Effector memory CD4-positive, alpha-beta T cell (primary cell): ENCODE results near the gene RNF2.

ENCODE experiments used
- DNase-seq, 3 donors: peaks; one replicate each; pipeline ENCODE4 v3.0.0-alpha.2; 2020
- H3K27ac ChIP-seq: 2 replicates; pipeline ENCODE4 v1.7.0; 2013; ENCODE audit warnings: mild to moderate bottlenecking, low read length, moderate library complexity; ENCODE audit not compliant: insufficient read depth, poor library complexity, severe bottlenecking
- H3K27me3 ChIP-seq: replicated peaks from 2 replicates; pipeline ENCODE4 v1.7.0; 2013; ENCODE audit warnings: mild to moderate bottlenecking, low read length; ENCODE audit not compliant: insufficient read depth, control insufficient read depth, poor library complexity, severe bottlenecking
- H3K36me3 ChIP-seq: 2 replicates; pipeline ENCODE4 v1.7.0; 2013; ENCODE audit warnings: mild to moderate bottlenecking, low read length, moderate library complexity; ENCODE audit not compliant: control insufficient read depth, insufficient read depth
- H3K4me1 ChIP-seq: 2 replicates; pipeline ENCODE4 v1.7.0; 2013; ENCODE audit warnings: low read length, mild to moderate bottlenecking; ENCODE audit not compliant: control insufficient read depth, insufficient read depth, poor library complexity, severe bottlenecking
- H3K4me3 ChIP-seq: 2 replicates; pipeline ENCODE4 v1.7.0; 2013; ENCODE audit warnings: low read length, low read depth, mild to moderate bottlenecking; ENCODE audit not compliant: insufficient read depth, poor library complexity, severe bottlenecking
- H3K9me3 ChIP-seq: 2 replicates; pipeline ENCODE4 v1.7.0; 2013; ENCODE audit warnings: mild to moderate bottlenecking, low read length, moderate library complexity; ENCODE audit not compliant: control insufficient read depth

Gene RNF2

DNA sequence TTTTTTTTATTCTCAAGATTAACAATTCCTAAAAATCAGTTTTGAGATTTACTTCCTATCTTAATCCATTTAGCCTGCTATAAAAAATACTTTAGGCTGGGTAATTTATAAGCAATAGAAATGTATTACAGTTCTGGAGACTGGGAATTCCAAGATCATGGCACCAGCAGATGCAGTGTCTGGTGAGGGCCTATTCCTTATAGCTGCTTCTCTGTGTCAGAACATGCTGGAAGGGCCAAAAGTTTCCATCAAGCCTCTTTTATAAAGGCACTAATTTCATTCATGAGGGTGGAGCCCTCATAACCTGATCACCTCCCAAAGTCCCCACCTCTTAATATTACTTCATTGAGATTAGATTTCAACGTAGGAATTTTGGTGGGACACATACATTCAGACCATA is 41.7 kb downstream of the RNF2 start:
- DNase-seq, result no peak
- no peak overlapping the region for H3K4me3 ChIP-seq
- H3K36me3 ChIP-seq, result peaks cover 15% of the 10 kb centered on the region
- H3K4me1 ChIP-seq, result no peaks in the 10 kb centered on the region
- no peak overlapping the region for H3K27ac ChIP-seq
- H3K9me3 ChIP-seq, result no peaks in the 10 kb centered on the region
- H3K27me3 ChIP-seq, result no peaks in the 10 kb centered on the region

GRCh38 chr1:185087746-185088145 is 42.4 kb downstream of the RNF2 start:
- Histone ChIP-seq H3K27me3 (no peaks in the 10 kb centered on the region), H3K27ac (no peak overlapping the region), H3K4me1 (no peaks in the 10 kb centered on the region), H3K36me3 (peaks cover 15% of the 10 kb centered on the region), H3K9me3 (no peaks in the 10 kb centered on the region), H3K4me3 (no peak overlapping the region)
- DNase-seq, result no peak

DNA sequence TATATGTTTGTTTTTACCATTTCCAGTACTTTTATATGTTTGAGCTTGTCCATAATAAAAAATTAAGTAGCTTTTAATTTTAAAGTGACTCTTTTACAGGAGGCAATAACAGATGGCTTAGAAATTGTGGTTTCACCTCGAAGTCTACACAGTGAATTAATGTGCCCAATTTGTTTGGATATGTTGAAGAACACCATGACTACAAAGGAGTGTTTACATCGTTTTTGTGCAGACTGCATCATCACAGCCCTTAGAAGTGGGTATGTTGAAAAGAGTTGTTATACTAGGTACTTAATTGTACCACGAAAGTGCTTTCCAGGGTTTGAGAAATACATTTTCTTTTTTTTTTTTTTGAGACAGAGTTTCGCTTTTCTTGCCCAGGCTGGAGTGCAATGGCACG is 46.1 kb downstream of the RNF2 start:
- Histone ChIP-seq H3K4me3 (no peak overlapping the region), H3K4me1 (no peaks in the 10 kb centered on the region), H3K36me3 (peaks cover 30% of the 10 kb centered on the region), H3K27ac (no peak overlapping the region), H3K9me3 (no peaks in the 10 kb centered on the region), H3K27me3 (no peaks in the 10 kb centered on the region)
- no peak for DNase-seq

- H3K36me3 ChIP-seq, result peaks cover 34% of the 10 kb centered on the region
- no peaks in the 10 kb centered on the region for H3K9me3 ChIP-seq
- no peaks in the 10 kb centered on the region for H3K27me3 ChIP-seq
- no peaks in the 10 kb centered on the region for H3K4me1 ChIP-seq
- no peak overlapping the region for H3K27ac ChIP-seq
- no peak overlapping the region for H3K4me3 ChIP-seq
- no peak for DNase-seq
Observed at GRCh38 chr1:185094761-185095160, 49.4 kb downstream of the RNF2 start.

GRCh38 chr1:185096531-185096930 is 51.2 kb downstream of the RNF2 start:
- peaks cover 34% of the 10 kb centered on the region for H3K36me3 ChIP-seq
- no peaks in the 10 kb centered on the region for H3K9me3 ChIP-seq
- H3K4me3 ChIP-seq, result no peak overlapping the region
- no peaks in the 10 kb centered on the region for H3K4me1 ChIP-seq
- H3K27ac ChIP-seq, result no peak overlapping the region
- no peak for DNase-seq
- H3K27me3 ChIP-seq, result no peaks in the 10 kb centered on the region

DNA sequence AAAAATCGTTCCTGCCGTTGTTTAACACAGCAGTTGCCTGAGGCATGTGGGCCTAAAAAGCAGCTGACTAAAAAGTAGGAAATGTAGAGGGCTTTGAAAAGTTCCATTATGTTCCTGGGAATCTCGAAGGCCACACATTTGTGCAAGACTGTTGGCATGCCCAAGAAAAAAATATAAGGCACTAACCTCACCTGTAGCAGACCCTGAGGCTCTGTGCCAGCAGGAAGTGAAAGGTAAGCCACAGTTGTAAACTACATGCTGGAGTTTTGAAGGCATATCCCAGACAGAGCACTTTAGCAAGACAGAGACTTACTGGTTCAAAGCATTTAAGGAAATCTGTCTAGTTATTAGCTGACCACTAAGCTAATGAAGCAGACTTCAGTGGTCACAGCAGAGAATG is 58.7 kb downstream of the RNF2 start:
- Histone ChIP-seq H3K4me1 (no peaks in the 10 kb centered on the region), H3K27me3 (no peaks in the 10 kb centered on the region), H3K4me3 (no peak overlapping the region), H3K27ac (no peak overlapping the region), H3K9me3 (peaks cover 5% of the 10 kb centered on the region), H3K36me3 (no peaks in the 10 kb centered on the region)
- DNase-seq, result no peak

GRCh38 chr1:185105121-185105520 is 59.8 kb downstream of the RNF2 start:
- no peaks in the 10 kb centered on the region for H3K4me1 ChIP-seq
- no peaks in the 10 kb centered on the region for H3K36me3 ChIP-seq

GRCh38 chr1:185108321-185108720 is 63.0 kb downstream of the RNF2 start:
- no peaks in the 10 kb centered on the region for H3K27me3 ChIP-seq
- DNase-seq, result no peak
- no peak overlapping the region for H3K27ac ChIP-seq
- peaks cover 5% of the 10 kb centered on the region for H3K9me3 ChIP-seq
- H3K4me1 ChIP-seq, result no peaks in the 10 kb centered on the region
- no peak overlapping the region for H3K4me3 ChIP-seq
- H3K36me3 ChIP-seq, result no peaks in the 10 kb centered on the region

More at GRCh38 chr1:185105121-185105520, 59.8 kb downstream of the RNF2 start:
- Histone ChIP-seq H3K27ac (no peak overlapping the region), H3K27me3 (no peaks in the 10 kb centered on the region), H3K4me3 (no peak overlapping the region), H3K9me3 (peaks cover 5% of the 10 kb centered on the region)
- DNase-seq, result no peak

DNA sequence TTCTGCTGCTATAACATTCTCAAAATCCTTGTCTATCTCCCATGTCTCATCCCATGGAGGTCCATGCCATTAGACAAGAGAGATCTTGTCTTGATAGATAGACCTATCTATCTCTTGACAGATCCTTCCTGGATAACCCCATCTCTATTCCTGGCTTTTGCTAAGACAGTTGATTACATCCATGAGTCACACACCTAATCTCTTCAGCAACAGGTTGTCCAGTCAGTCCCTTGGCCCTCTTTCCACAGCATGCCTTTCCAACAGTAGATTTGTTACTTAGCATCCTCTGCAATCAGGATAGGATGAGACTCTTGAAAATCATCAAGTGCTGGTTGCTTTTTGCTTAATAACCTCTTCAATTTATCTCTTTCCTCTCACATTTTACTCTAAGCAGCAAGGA is 64.8 kb downstream of the RNF2 start:
- no peaks in the 10 kb centered on the region for H3K27me3 ChIP-seq
- peaks cover 5% of the 10 kb centered on the region for H3K9me3 ChIP-seq
- H3K4me3 ChIP-seq, result no peak overlapping the region
- no peaks in the 10 kb centered on the region for H3K36me3 ChIP-seq
- H3K4me1 ChIP-seq, result no peaks in the 10 kb centered on the region
- no peak overlapping the region for H3K27ac ChIP-seq
- DNase-seq, result no peak

GRCh38 chr1:185111873-185112272 is 66.5 kb downstream of the RNF2 start:
- Histone ChIP-seq H3K4me1 (no peaks in the 10 kb centered on the region), H3K27me3 (no peaks in the 10 kb centered on the region), H3K27ac (no peak overlapping the region), H3K4me3 (no peak overlapping the region), H3K36me3 (no peaks in the 10 kb centered on the region), H3K9me3 (peaks cover 5% of the 10 kb centered on the region)
- DNase-seq, result no peak

GRCh38 chr1:185112356-185112755 is 67.0 kb downstream of the RNF2 start:
- Histone ChIP-seq H3K27me3 (no peaks in the 10 kb centered on the region), H3K36me3 (no peaks in the 10 kb centered on the region), H3K4me1 (no peaks in the 10 kb centered on the region), H3K27ac (no peak overlapping the region), H3K9me3 (peaks cover 5% of the 10 kb centered on the region), H3K4me3 (no peak overlapping the region)
- DNase-seq, result no peak
